GM23338 (cell line): ENCODE measurements around the gene TECTA. TPM values are rescaled to one million over a fixed set of nuclear protein-coding genes. Genes with fewer than 3 reads are reported as not detected.

Experiments used
- CREB1 ChIP-seq: fragments of 250-450 bp; sonication (Bioruptor Pico); IDR thresholded peaks from 2 replicates; pipeline ENCODE4 v1.5.0; 2020; ENCODE audit warnings: low read depth, mild to moderate bottlenecking, moderate library complexity
- EZH2phosphoT487 ChIP-seq: fragments of 200-600 bp; sonication (generic); IDR thresholded peaks from one replicate; pipeline ENCODE4 v1.8.1; 2018; ENCODE audit warnings: antibody characterized with exemption; ENCODE audit not compliant: unreplicated experiment
- JUNB ChIP-seq: IDR thresholded peaks from one replicate; pipeline ENCODE4 v1.6.1; 2016; ENCODE audit warnings: antibody characterized with exemption; ENCODE audit not compliant: unreplicated experiment
- ZNF331 ChIP-seq: fragments of 250-450 bp; sonication (Bioruptor Pico); IDR thresholded peaks from 2 replicates; pipeline ENCODE4 v1.5.0; 2020; ENCODE audit warnings: low read depth, mild to moderate bottlenecking, moderate library complexity
- polyA plus RNA-seq: library from polyadenylated mRNA; unstranded; fragments of >200 nt; fragmentation: Nextera tagmentation; extraction: Ambion mirVana; gene quantifications from 2 replicates; pipeline ENCODE4 v1.2.1, GENCODE V29; 2016
- total RNA-seq: library from RNA; depleted of rRNA; stranded (reverse); fragments of >200 nt; shearing (Covaris generic); gene quantifications from 2 replicates; pipeline ENCODE4 v1.2.3, GENCODE V29; 2014
- TF ChIP-seq, protein P1 (sequence below): fragments of 250-450 bp; sonication (Bioruptor Pico); IDR thresholded peaks from 2 replicates; pipeline ENCODE4 v1.5.0; 2020; ENCODE audit warnings: mild to moderate bottlenecking, moderate library complexity
- TF ChIP-seq, protein P2 (sequence below), 2 experiments: fragments of 200-600 bp in 1 of 2; sonication (generic) in 1 of 2; conservative IDR thresholded peaks; 2 replicates each; pipeline versions ENCODE4 v1.5.1 to v1.6.1; 2016 to 2017; ENCODE audit warnings: antibody characterized with exemption in 2 of 2, low read depth in 2 of 2, mild to moderate bottlenecking in 2 of 2, moderate library complexity in 1 of 2

Gene TECTA
- total and polyA plus RNA-seq, 2 experiments from 2014 or later, result 0.34 to 0.69 TPM

DNA sequence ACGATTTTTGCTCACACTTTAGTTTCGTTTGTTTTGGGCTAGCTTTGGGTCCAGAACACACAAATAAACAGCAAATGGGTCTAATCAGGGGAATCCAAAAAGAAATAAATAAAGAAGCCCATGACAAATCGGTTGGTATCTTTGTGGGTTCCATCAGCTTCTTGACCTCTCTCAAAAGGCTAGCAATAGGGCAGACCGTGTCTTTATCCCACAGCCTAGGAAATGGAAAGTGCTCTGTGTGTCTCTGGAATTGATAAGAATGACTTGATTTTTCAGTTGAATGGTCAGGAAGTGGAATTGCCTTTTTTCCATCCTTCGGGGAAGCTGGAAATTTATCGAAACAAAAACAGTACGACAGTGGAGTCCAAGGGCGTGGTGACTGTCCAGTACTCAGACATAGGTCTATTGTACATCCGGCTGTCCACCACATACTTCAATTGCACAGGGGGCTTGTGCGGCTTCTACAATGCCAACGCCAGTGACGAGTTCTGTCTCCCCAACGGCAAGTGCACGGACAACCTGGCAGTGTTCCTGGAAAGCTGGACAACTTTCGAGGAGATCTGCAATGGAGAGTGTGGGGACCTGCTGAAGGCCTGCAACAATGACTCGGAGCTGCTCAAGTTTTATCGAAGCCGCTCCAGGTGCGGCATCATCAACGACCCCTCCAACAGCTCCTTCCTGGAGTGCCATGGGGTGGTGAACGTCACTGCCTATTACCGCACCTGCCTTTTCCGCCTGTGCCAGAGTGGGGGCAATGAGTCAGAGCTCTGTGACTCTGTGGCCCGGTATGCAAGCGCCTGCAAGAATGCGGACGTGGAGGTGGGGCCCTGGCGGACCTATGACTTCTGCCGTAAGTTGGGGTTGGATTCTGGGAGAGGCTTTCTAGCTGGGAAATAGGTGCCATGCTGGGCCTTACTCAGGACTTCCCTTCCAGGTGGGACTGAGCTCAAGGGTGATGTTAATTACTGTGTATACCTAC, 28.6 kb downstream of the TECTA start (continued):
- TF ChIP-seq, protein P1, sequence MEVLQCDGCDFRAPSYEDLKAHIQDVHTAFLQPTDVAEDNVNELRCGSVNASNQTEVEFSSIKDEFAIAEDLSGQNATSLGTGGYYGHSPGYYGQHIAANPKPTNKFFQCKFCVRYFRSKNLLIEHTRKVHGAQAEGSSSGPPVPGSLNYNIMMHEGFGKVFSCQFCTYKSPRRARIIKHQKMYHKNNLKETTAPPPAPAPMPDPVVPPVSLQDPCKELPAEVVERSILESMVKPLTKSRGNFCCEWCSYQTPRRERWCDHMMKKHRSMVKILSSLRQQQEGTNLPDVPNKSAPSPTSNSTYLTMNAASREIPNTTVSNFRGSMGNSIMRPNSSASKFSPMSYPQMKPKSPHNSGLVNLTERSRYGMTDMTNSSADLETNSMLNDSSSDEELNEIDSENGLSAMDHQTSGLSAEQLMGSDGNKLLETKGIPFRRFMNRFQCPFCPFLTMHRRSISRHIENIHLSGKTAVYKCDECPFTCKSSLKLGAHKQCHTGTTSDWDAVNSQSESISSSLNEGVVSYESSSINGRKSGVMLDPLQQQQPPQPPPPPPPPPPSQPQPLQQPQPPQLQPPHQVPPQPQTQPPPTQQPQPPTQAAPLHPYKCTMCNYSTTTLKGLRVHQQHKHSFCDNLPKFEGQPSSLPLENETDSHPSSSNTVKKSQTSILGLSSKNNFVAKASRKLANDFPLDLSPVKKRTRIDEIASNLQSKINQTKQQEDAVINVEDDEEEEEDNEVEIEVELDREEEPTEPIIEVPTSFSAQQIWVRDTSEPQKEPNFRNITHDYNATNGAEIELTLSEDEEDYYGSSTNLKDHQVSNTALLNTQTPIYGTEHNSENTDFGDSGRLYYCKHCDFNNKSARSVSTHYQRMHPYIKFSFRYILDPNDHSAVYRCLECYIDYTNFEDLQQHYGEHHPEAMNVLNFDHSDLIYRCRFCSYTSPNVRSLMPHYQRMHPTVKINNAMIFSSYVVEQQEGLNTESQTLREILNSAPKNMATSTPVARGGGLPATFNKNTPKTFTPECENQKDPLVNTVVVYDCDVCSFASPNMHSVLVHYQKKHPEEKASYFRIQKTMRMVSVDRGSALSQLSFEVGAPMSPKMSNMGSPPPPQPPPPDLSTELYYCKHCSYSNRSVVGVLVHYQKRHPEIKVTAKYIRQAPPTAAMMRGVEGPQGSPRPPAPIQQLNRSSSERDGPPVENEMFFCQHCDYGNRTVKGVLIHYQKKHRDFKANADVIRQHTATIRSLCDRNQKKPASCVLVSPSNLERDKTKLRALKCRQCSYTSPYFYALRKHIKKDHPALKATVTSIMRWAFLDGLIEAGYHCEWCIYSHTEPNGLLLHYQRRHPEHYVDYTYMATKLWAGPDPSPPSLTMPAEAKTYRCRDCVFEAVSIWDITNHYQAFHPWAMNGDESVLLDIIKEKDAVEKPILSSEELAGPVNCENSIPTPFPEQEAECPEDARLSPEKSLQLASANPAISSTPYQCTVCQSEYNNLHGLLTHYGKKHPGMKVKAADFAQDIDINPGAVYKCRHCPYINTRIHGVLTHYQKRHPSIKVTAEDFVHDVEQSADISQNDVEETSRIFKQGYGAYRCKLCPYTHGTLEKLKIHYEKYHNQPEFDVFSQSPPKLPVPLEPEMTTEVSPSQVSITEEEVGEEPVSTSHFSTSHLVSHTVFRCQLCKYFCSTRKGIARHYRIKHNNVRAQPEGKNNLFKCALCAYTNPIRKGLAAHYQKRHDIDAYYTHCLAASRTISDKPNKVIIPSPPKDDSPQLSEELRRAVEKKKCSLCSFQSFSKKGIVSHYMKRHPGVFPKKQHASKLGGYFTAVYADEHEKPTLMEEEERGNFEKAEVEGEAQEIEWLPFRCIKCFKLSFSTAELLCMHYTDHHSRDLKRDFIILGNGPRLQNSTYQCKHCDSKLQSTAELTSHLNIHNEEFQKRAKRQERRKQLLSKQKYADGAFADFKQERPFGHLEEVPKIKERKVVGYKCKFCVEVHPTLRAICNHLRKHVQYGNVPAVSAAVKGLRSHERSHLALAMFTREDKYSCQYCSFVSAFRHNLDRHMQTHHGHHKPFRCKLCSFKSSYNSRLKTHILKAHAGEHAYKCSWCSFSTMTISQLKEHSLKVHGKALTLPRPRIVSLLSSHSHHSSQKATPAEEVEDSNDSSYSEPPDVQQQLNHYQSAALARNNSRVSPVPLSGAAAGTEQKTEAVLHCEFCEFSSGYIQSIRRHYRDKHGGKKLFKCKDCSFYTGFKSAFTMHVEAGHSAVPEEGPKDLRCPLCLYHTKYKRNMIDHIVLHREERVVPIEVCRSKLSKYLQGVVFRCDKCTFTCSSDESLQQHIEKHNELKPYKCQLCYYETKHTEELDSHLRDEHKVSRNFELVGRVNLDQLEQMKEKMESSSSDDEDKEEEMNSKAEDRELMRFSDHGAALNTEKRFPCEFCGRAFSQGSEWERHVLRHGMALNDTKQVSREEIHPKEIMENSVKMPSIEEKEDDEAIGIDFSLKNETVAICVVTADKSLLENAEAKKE (CRISPR knock-in tag), result no peak
- TF ChIP-seq CREB1 (CRISPR knock-in tag) (no peak), ZNF331 (CRISPR knock-in tag) (no peak), EZH2phosphoT487 (no peak), JUNB (no peak)
- TF ChIP-seq, protein P2, sequence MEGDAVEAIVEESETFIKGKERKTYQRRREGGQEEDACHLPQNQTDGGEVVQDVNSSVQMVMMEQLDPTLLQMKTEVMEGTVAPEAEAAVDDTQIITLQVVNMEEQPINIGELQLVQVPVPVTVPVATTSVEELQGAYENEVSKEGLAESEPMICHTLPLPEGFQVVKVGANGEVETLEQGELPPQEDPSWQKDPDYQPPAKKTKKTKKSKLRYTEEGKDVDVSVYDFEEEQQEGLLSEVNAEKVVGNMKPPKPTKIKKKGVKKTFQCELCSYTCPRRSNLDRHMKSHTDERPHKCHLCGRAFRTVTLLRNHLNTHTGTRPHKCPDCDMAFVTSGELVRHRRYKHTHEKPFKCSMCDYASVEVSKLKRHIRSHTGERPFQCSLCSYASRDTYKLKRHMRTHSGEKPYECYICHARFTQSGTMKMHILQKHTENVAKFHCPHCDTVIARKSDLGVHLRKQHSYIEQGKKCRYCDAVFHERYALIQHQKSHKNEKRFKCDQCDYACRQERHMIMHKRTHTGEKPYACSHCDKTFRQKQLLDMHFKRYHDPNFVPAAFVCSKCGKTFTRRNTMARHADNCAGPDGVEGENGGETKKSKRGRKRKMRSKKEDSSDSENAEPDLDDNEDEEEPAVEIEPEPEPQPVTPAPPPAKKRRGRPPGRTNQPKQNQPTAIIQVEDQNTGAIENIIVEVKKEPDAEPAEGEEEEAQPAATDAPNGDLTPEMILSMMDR (conservative IDR thresholded peaks at IDR 0.05; ENCODE audit: low read depth in 2 of 2), result no peak
